A673 (cell line): ENCODE results near the gene SGO2. TPM values are rescaled to one million over a fixed set of nuclear protein-coding genes. Genes with fewer than 3 reads are reported as not detected.

Experiments used
- BruUV-seq: library from RNA; stranded (reverse); fragments of 400-500 nt; replicated peaks from 2 replicates; lab custom pipeline; 2021; lab: Mats Ljungman, UMichigan
- CTCF ChIA-PET: fragments of 300-600 bp; sonication (Branson Sonifier 250); formaldehyde crosslinking; loops from one replicate; lab custom pipeline; 2022; ENCODE audit warnings: antibody characterized with exemption; lab: Charles Lee
- POLR2A ChIA-PET: fragments of 300-600 bp; sonication (Branson Sonifier 250); formaldehyde crosslinking; loops from one replicate; lab custom pipeline; 2022; ENCODE audit warnings: antibody characterized with exemption; ENCODE audit not compliant: low non-redundant PET; lab: Charles Lee
- DNase-seq: peaks from one replicate; pipeline ENCODE4 v3.0.0-alpha.2; 2015; ENCODE audit warnings: low spot score
- H3K27ac ChIP-seq: fragments of 200-600 bp; sonication (generic); 2 replicates; pipeline ENCODE4 v1.5.1; 2016; ENCODE audit warnings: mixed run types, low read depth, mild to moderate bottlenecking, mixed read lengths, antibody characterized with exemption, low read length; ENCODE audit not compliant: poor library complexity, severe bottlenecking
- H3K27me3 ChIP-seq: fragments of 200-600 bp; sonication (generic); replicated peaks from 2 replicates; pipeline ENCODE4 v1.6.1; 2017; ENCODE audit warnings: mixed run types, low read depth, mild to moderate bottlenecking, mixed read lengths, antibody characterized with exemption, low read length; ENCODE audit not compliant: insufficient read depth, poor library complexity
- H3K36me3 ChIP-seq: fragments of 200-600 bp; sonication (generic); 2 replicates; pipeline ENCODE4 v1.6.1; 2016; ENCODE audit warnings: mixed run types, mild to moderate bottlenecking, mixed read lengths, antibody characterized with exemption, low read length; ENCODE audit not compliant: insufficient read depth, poor library complexity, severe bottlenecking
- H3K4me1 ChIP-seq: fragments of 200-600 bp; sonication (generic); 2 replicates; pipeline ENCODE4 v1.6.1; 2017; ENCODE audit warnings: mixed run types, mild to moderate bottlenecking, mixed read lengths, antibody characterized with exemption, low read length; ENCODE audit not compliant: insufficient read depth, poor library complexity, severe bottlenecking
- H3K4me3 ChIP-seq: fragments of 200-600 bp; sonication (generic); 2 replicates; pipeline ENCODE4 v1.5.1; 2016; ENCODE audit warnings: low read depth, mixed run types, mild to moderate bottlenecking, mixed read lengths, low read length; ENCODE audit not compliant: poor library complexity, severe bottlenecking
- H3K9me3 ChIP-seq: fragments of 200-600 bp; sonication (generic); 2 replicates; pipeline ENCODE4 v1.6.1; 2016; ENCODE audit warnings: mixed run types, low read depth, mild to moderate bottlenecking, mixed read lengths, antibody characterized with exemption, low read length; ENCODE audit not compliant: poor library complexity, severe bottlenecking
- CTCF ChIP-seq: fragments of 300-800, 200-600 bp; sonication (generic); conservative IDR thresholded peaks from 2 replicates; pipeline ENCODE4 v1.5.1; 2017; ENCODE audit warnings: low read depth, mild to moderate bottlenecking, antibody characterized with exemption, low read length, moderate library complexity, mixed read lengths
- EZH2 ChIP-seq: fragments of 200-600 bp; sonication (generic); IDR thresholded peaks from 2 replicates; pipeline ENCODE4 v1.6.1; 2017; ENCODE audit warnings: borderline replicate concordance, low read depth, mild to moderate bottlenecking, mixed read lengths, antibody characterized with exemption, low read length; ENCODE audit not compliant: poor library complexity, severe bottlenecking
- intact Hi-C: fragments of 100-400 bp; cut with micrococcal nuclease; formaldehyde crosslinking; loops from one replicate; pipeline ENCODE4 v1.10.0; 2022; ENCODE audit not compliant: unreplicated experiment
- total RNA-seq: library from RNA; stranded (reverse); gene quantifications from 2 replicates; pipeline ENCODE4 v1.2.3, GENCODE V29; 2021

Gene SGO2
- total RNA-seq, 1 experiment from 2014 or later: 37.3 TPM

- Histone ChIP-seq H3K4me1 (no peaks in the 10 kb centered on the region), H3K36me3 (no peaks in the 10 kb centered on the region), H3K4me3 (no peak overlapping the region), H3K27me3 (peaks cover 5% of the 10 kb centered on the region), H3K27ac (no peak overlapping the region), H3K9me3 (no peaks in the 10 kb centered on the region)
- DNase-seq: no peak
- no TSS peak for BruUV-seq
- CTCF ChIA-PET: no interaction called here
- intact Hi-C loops: no loop called here
- POLR2A ChIA-PET: no interaction called here
- TF ChIP-seq EZH2 (no peak), CTCF (no peak)
These were observed 67.9 kb downstream of the SGO2 start for GRCh38 chr2:200593905-200594304.

- Histone ChIP-seq H3K27me3 (peaks cover 5% of the 10 kb centered on the region), H3K27ac (no peak overlapping the region), H3K4me1 (no peaks in the 10 kb centered on the region), H3K9me3 (no peaks in the 10 kb centered on the region), H3K4me3 (no peak overlapping the region), H3K36me3 (no peaks in the 10 kb centered on the region)
- BruUV-seq: no TSS peak
- intact Hi-C loops: no loop called here
- POLR2A ChIA-PET: no interaction called here
- no peak for DNase-seq
- CTCF ChIA-PET: no interaction called here
- TF ChIP-seq CTCF (no peak), EZH2 (no peak)
These were observed 69.9 kb downstream of the SGO2 start for GRCh38 chr2:200595913-200596312.

DNA sequence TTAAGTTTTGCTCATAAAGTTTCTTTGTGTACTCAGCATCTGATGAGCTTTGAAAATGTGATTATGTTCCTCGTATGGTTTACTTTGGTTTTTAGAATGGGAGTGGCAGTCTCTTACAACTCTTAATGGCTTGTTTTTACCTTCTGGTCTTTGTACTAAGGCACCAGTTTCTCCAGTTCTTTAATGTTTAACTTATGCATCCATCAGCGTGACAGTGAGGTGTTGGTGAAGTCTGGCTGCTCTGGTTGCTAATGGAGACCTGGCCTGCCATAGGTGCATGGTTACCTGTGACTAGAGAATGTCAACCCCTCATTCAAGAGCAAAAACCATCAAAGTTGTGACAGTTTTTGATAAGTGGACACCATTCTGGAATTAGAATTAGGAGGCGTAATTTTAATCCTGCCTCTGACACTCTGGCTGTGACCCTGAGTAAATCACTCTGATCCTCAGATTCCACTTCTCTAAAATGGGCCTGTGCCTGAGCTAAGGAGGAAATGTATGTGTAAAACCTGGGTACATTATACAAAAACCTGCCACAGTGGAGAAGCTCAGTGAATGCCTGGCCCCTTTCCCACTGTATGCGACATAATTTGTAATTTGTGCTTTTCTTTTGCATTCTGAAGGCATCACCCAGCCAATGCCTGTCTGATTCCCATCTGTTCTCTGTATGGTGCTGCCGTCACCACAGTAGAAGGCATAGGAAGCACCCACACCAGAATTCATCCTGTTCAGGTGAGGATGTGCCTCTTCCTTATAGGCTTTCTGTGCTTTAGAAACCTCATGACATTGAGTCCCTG is 71.0 kb downstream of the SGO2 start:
- Histone ChIP-seq H3K4me3 (no peak overlapping the region), H3K4me1 (no peaks in the 10 kb centered on the region), H3K27me3 (peaks cover 5% of the 10 kb centered on the region), H3K27ac (no peak overlapping the region), H3K36me3 (no peaks in the 10 kb centered on the region), H3K9me3 (no peaks in the 10 kb centered on the region)
- DNase-seq: no peak
- intact Hi-C loops: no loop called here
- POLR2A ChIA-PET: no interaction called here
- TF ChIP-seq CTCF: no peak
- TF ChIP-seq EZH2: no peak
- BruUV-seq: no TSS peak
- CTCF ChIA-PET: no interaction called here
